Measurements from ENCODE around the gene TSGA10IP.

TSGA10IP gene

GRCh38 chr11:65945430-65945911 is at the start of gene TSGA10IP:
TSS of gene TSGA10IP (plus strand) at chr11:65945480. CDS start at chr11:65945676, 196 bp downstream.
- DNase-seq (ENCODE audit: low read depth) = no peak

- DNase-seq (ENCODE audit: low read depth) = no peak
These were observed 49.7 kb upstream of the TSGA10IP start for GRCh38 chr11:65895482-65895981.

GRCh38 chr11:65896034-65896999 is 49.0 kb upstream of the TSGA10IP start:
- DNase-seq (ENCODE audit: low read depth) = no peak

- DNase-seq (ENCODE audit: low read depth) = no peak
These were observed 48.2 kb upstream of the TSGA10IP start for GRCh38 chr11:65897020-65897471.

- DNase-seq (ENCODE audit: low read depth) = no peak
These were observed 46.5 kb upstream of the TSGA10IP start for GRCh38 chr11:65898656-65899355.

- DNase-seq (ENCODE audit: low read depth) = peak; percentile 68
These were observed 45.7 kb upstream of the TSGA10IP start for GRCh38 chr11:65899356-65900124.

GRCh38 chr11:65900125-65900898 is 45.0 kb upstream of the TSGA10IP start, which contains the start of gene FOSL1:
TSS of gene FOSL1 (minus strand) at chr11:65900388. CDS start at chr11:65900339, 49 bp downstream.
- DNase-seq (ENCODE audit: low read depth) = peak; percentile 91

GRCh38 chr11:65900899-65901180 is 44.4 kb upstream of the TSGA10IP start:
- no peak for DNase-seq (ENCODE audit: low read depth)

- DNase-seq (ENCODE audit: low read depth) = no peak
These were observed 42.2 kb upstream of the TSGA10IP start for GRCh38 chr11:65903068-65903481.

GRCh38 chr11:65903715-65904114 is 41.6 kb upstream of the TSGA10IP start:
- DNase-seq (ENCODE audit: low read depth) = no peak

- no peak for DNase-seq (ENCODE audit: low read depth)
These were observed 38.7 kb upstream of the TSGA10IP start for GRCh38 chr11:65906602-65907001.

- no peak for DNase-seq (ENCODE audit: low read depth)
These were observed 37.4 kb upstream of the TSGA10IP start for GRCh38 chr11:65907878-65908277.

GRCh38 chr11:65911682-65912568 is 33.4 kb upstream of the TSGA10IP start:
- DNase-seq (ENCODE audit: low read depth) = no peak

GRCh38 chr11:65912845-65913244 is 32.4 kb upstream of the TSGA10IP start:
- no peak for DNase-seq (ENCODE audit: low read depth)

- no peak for DNase-seq (ENCODE audit: low read depth)
These were observed 30.0 kb upstream of the TSGA10IP start for GRCh38 chr11:65915101-65915820.

GRCh38 chr11:65915821-65916251 is 29.4 kb upstream of the TSGA10IP start:
- no peak for DNase-seq (ENCODE audit: low read depth)

GRCh38 chr11:65916391-65916790 is 28.9 kb upstream of the TSGA10IP start:
- no peak for DNase-seq (ENCODE audit: low read depth)

GRCh38 chr11:65917077-65917433 is 28.2 kb upstream of the TSGA10IP start:
- no peak for DNase-seq (ENCODE audit: low read depth)

GRCh38 chr11:65917434-65918210 is 27.7 kb upstream of the TSGA10IP start:
- DNase-seq (ENCODE audit: low read depth) = no peak

All from stimulated activated CD8-positive, alpha-beta memory T cell treated with anti-CD3 and anti-CD28 coated beads, Interleukin-4, amount 100 ng/mL, for 24 hours (primary cell).